Measurements from ENCODE around the gene EPDR1.

The EPDR1 gene

GRCh38 chr7:37920305-37920848 lies at the start of gene EPDR1:
EPDR1 (plus strand) TSS chr7:37920640; CDS start chr7:37920940, 300 bp downstream.
- no peak for DNase-seq (ENCODE audit: low read depth in 2 of 2)

- no peak for DNase-seq (ENCODE audit: low read depth in 2 of 2)
These were observed 38.4 kb upstream of the EPDR1 start for GRCh38 chr7:37882086-37882485.

- no peak for DNase-seq (ENCODE audit: low read depth in 2 of 2)
These were observed 27.1 kb upstream of the EPDR1 start for GRCh38 chr7:37893359-37893758.

- no peak for DNase-seq (ENCODE audit: low read depth in 2 of 2)
These were observed 25.8 kb upstream of the EPDR1 start for GRCh38 chr7:37894671-37895070.

- no peak for DNase-seq (ENCODE audit: low read depth in 2 of 2)
These were observed 20.7 kb upstream of the EPDR1 start for GRCh38 chr7:37899712-37900247.

- DNase-seq (ENCODE audit: low read depth in 2 of 2) = no peak
These were observed 19.1 kb upstream of the EPDR1 start for GRCh38 chr7:37901236-37901827.

GRCh38 chr7:37901890-37902524 lies 18.4 kb upstream of the EPDR1 start:
- peak; percentile 38 to 43 for DNase-seq (ENCODE audit: low read depth in 2 of 2)

- DNase-seq (ENCODE audit: low read depth in 2 of 2) = peak; percentile 39 to 55
These were observed 12.1 kb upstream of the EPDR1 start for GRCh38 chr7:37908221-37908788.

GRCh38 chr7:37912756-37913155 lies 7.7 kb upstream of the EPDR1 start:
- DNase-seq (ENCODE audit: low read depth in 2 of 2) = no peak

- no peak for DNase-seq (ENCODE audit: low read depth in 2 of 2)
These were observed 5.0 kb upstream of the EPDR1 start for GRCh38 chr7:37915438-37915837.

GRCh38 chr7:37916017-37916672 lies 4.3 kb upstream of the EPDR1 start:
- DNase-seq (ENCODE audit: low read depth in 2 of 2) = no peak

GRCh38 chr7:37916673-37917660 lies 3.5 kb upstream of the EPDR1 start, which contains the start of gene SFRP4:
SFRP4 (minus strand) TSS chr7:37916817; CDS start chr7:37916537, 280 bp downstream.
- DNase-seq (ENCODE audit: low read depth in 2 of 2) = no peak

GRCh38 chr7:37918526-37918925 lies 1.9 kb upstream of the EPDR1 start:
- no peak for DNase-seq (ENCODE audit: low read depth in 2 of 2)

- DNase-seq (ENCODE audit: low read depth in 2 of 2) = no peak
These were observed 687 bp downstream of the EPDR1 start for GRCh38 chr7:37920849-37921805.

GRCh38 chr7:37921876-37922275 lies 1.4 kb downstream of the EPDR1 start:
- DNase-seq (ENCODE audit: low read depth in 2 of 2) = no peak

- DNase-seq (ENCODE audit: low read depth in 2 of 2) = no peak
These were observed 3.6 kb downstream of the EPDR1 start for GRCh38 chr7:37923996-37924395.

GRCh38 chr7:37924491-37925041 lies 4.1 kb downstream of the EPDR1 start:
- no peak for DNase-seq (ENCODE audit: low read depth in 2 of 2)

GRCh38 chr7:37925620-37926019 lies 5.2 kb downstream of the EPDR1 start:
- no peak for DNase-seq (ENCODE audit: low read depth in 2 of 2)

- DNase-seq (ENCODE audit: low read depth in 2 of 2) = peak in 1 of 2 experiments; percentile 16
These were observed 7.5 kb downstream of the EPDR1 start for GRCh38 chr7:37927773-37928444.
